Endodermal cell (in vitro differentiated cells): ENCODE results near the gene TMC3. TPM values are rescaled to one million over a fixed set of nuclear protein-coding genes. Genes with fewer than 3 reads are reported as not detected.

ENCODE experiments used
- DNase-seq: peaks from one replicate; pipeline ENCODE4 v3.0.0-alpha.2; 2017
- H3K27ac ChIP-seq: 2 replicates; pipeline ENCODE4 v1.5.1; 2013; ENCODE audit warnings: mild to moderate bottlenecking, low read depth, low read length, moderate library complexity
- H3K27me3 ChIP-seq: 2 replicates; pipeline ENCODE4 v1.6.1; 2013; ENCODE audit warnings: mild to moderate bottlenecking, low read length, moderate library complexity; ENCODE audit not compliant: insufficient read depth, control insufficient read depth, poor library complexity, severe bottlenecking
- H3K36me3 ChIP-seq: 2 replicates; pipeline ENCODE4 v1.7.0; 2013; ENCODE audit warnings: mild to moderate bottlenecking, low read length, moderate library complexity; ENCODE audit not compliant: control insufficient read depth, insufficient read depth
- H3K4me1 ChIP-seq: one replicate; pipeline ENCODE4 v1.7.0; 2013; ENCODE audit warnings: low read length; ENCODE audit not compliant: control insufficient read depth, insufficient read depth
- H3K4me3 ChIP-seq: 2 replicates; pipeline ENCODE4 v1.5.1; 2013; ENCODE audit warnings: mild to moderate bottlenecking, low read length, moderate library complexity
- H3K9ac ChIP-seq: 2 replicates; pipeline ENCODE4 v1.6.1; 2013; ENCODE audit warnings: mild to moderate bottlenecking, low read length, moderate library complexity; ENCODE audit not compliant: poor library complexity, severe bottlenecking; ENCODE audit errors: extremely low read depth
- H3K9me3 ChIP-seq: 2 replicates; pipeline ENCODE4 v1.6.1; 2013; ENCODE audit warnings: mild to moderate bottlenecking, low read length, moderate library complexity; ENCODE audit not compliant: control insufficient read depth
- H3K27ac Mint-ChIP-seq: 2 replicates; pipeline ENCODE4 v1.8.0; 2020; ENCODE audit warnings: mixed read lengths
- H3K27me3 Mint-ChIP-seq: 2 replicates; pipeline ENCODE4 v1.8.0; 2021; ENCODE audit warnings: mild to moderate bottlenecking, mixed read lengths; ENCODE audit not compliant: insufficient read depth
- H3K36me3 Mint-ChIP-seq: 2 replicates; pipeline ENCODE4 v1.8.0; 2020; ENCODE audit warnings: low read depth, mixed read lengths
- H3K4me1 Mint-ChIP-seq: 2 replicates; pipeline ENCODE4 v1.8.0; 2020; ENCODE audit warnings: mixed read lengths
- H3K4me3 Mint-ChIP-seq: 2 replicates; pipeline ENCODE4 v1.8.0; 2020; ENCODE audit warnings: mild to moderate bottlenecking, moderate library complexity, mixed read lengths
- H3K9me3 Mint-ChIP-seq: 2 replicates; pipeline ENCODE4 v1.8.0; 2020; ENCODE audit warnings: mild to moderate bottlenecking, mixed read lengths
- CTCF ChIP-seq: fragments of 200-600 bp; sonication (generic); conservative IDR thresholded peaks from 2 replicates; pipeline ENCODE4 v1.5.0; 2021; ENCODE audit warnings: antibody characterized with exemption, mild to moderate bottlenecking
- WGBS, 2 experiments: methylation state at CpG; one replicate each; pipeline versions ENCODE4 v1.1.5 to v1.1.7; 2013; ENCODE audit warnings: missing lambda C conversion rate in 2 of 2, mixed read lengths in 1 of 2; ENCODE audit not compliant: insufficient coverage in 1 of 2, insufficient read length in 1 of 2; 5-methylcytosine and 5-hydroxymethylcytosine counted together
- total RNA-seq, 2 donors: library from RNA; stranded (reverse); fragmentation: NEBNext Ultra II Directional in 1 of 2; extraction: Animal tissue kit (Norgen Biotek cat#: 25700) in 1 of 2; gene quantifications; 2 replicates in 1 of 2; 3 replicates in 1 of 2; pipeline ENCODE4 v1.2.1, GENCODE V29; 2021

TMC3 gene
- total RNA-seq, 2 donors from 2014 or later: not detected

- H3K27ac ChIP-seq: no peak overlapping the region
- no peak for TF ChIP-seq CTCF
- Mint-ChIP-seq H3K4me1 (peaks cover 3% of the 10 kb centered on the region), H3K9me3 (peaks cover under 1% of the 10 kb centered on the region), H3K27me3 (no peaks in the 10 kb centered on the region), H3K36me3 (no peaks in the 10 kb centered on the region), H3K27ac (no peak overlapping the region), H3K4me3 (no peak overlapping the region)
- H3K9ac ChIP-seq: peak overlapping the region; percentile 22
- H3K36me3 ChIP-seq: no peaks in the 10 kb centered on the region
- no peaks in the 10 kb centered on the region for H3K27me3 ChIP-seq
- no peak overlapping the region for H3K4me3 ChIP-seq
- peaks cover under 1% of the 10 kb centered on the region for H3K9me3 ChIP-seq
- DNase-seq: no peak
- WGBS, 2 experiments: 84 to 87% methylated on average over 5 to 9 of the region's 9 CpGs
- peaks cover 15% of the 10 kb centered on the region for H3K4me1 ChIP-seq
These were observed 5.3 kb upstream of the TMC3 start for GRCh38 chr15:81379269-81379668.

GRCh38 chr15:81378443-81378842 is 4.4 kb upstream of the TMC3 start:
- TF ChIP-seq CTCF: no peak
- Mint-ChIP-seq H3K27me3 (no peaks in the 10 kb centered on the region), H3K27ac (no peak overlapping the region), H3K4me1 (peaks cover 3% of the 10 kb centered on the region), H3K36me3 (no peaks in the 10 kb centered on the region), H3K9me3 (no peaks in the 10 kb centered on the region), H3K4me3 (no peak overlapping the region)
- WGBS, 2 experiments: 92 to 100% methylated on average over 2 of the region's 2 CpGs
- Histone ChIP-seq H3K9ac (no peak overlapping the region), H3K27ac (no peak overlapping the region), H3K36me3 (no peaks in the 10 kb centered on the region), H3K9me3 (no peaks in the 10 kb centered on the region), H3K4me3 (no peak overlapping the region), H3K4me1 (peaks cover 15% of the 10 kb centered on the region), H3K27me3 (no peaks in the 10 kb centered on the region)
- no peak for DNase-seq

GRCh38 chr15:81377871-81378270 is 3.9 kb upstream of the TMC3 start:
- Histone ChIP-seq H3K9ac (no peak overlapping the region), H3K27me3 (no peaks in the 10 kb centered on the region), H3K9me3 (no peaks in the 10 kb centered on the region), H3K4me1 (peaks cover 18% of the 10 kb centered on the region), H3K27ac (no peak overlapping the region), H3K36me3 (no peaks in the 10 kb centered on the region), H3K4me3 (no peak overlapping the region)
- no peak for TF ChIP-seq CTCF
- no peak overlapping the region for H3K27ac Mint-ChIP-seq
- H3K4me3 Mint-ChIP-seq: no peak overlapping the region
- peaks cover 7% of the 10 kb centered on the region for H3K4me1 Mint-ChIP-seq
- H3K36me3 Mint-ChIP-seq: no peaks in the 10 kb centered on the region
- no peak for DNase-seq
- H3K9me3 Mint-ChIP-seq: no peaks in the 10 kb centered on the region
- H3K27me3 Mint-ChIP-seq: no peaks in the 10 kb centered on the region
- 95% methylated on average over 4 of the region's 4 CpGs; no CpG with 5 or more reads in 1 of the 2 experiments for WGBS, 2 experiments
